Renal cortical epithelial cell (primary cell): ENCODE data around the gene CDH6. TPM values are rescaled to one million over a fixed set of nuclear protein-coding genes. Genes with fewer than 3 reads are reported as not detected.

Experiments
- DNase-seq: peaks from one replicate; pipeline ENCODE4 v3.0.0-alpha.2; 2011; ENCODE audit warnings: low read depth
- total RNA-seq: library from RNA; depleted of rRNA; stranded (reverse); fragments of >200 nt; gene quantifications from 2 replicates; pipeline ENCODE4 v1.2.3, GENCODE V29; 2014

Gene CDH6
- total RNA-seq, 1 donor from 2014 or later: 416 TPM

- DNase-seq: no peak
Observed at GRCh38 chr5:31250201-31250600, 56.7 kb downstream of the CDH6 start.

- no peak for DNase-seq
Observed at GRCh38 chr5:31251032-31251431, 57.5 kb downstream of the CDH6 start.

DNA sequence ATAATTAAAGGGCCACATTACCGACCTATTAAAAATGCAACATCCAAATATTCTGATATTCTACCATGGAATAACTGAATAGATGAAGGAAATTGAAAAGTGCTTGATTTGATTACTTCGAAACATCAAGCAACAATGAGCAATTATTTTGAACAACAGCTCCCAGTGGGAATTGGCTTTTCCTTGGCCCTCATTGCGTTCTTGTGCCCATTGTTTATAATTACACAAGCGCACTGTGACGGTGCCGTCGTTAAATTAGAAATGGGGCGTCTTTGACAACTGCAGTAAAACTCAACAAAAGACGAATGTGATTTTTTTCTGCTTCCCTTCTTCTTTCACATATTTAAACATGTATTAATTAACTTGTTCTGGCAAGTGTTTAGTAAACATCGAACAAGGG, 61.6 kb downstream of the CDH6 start:
- no peak for DNase-seq

DNA sequence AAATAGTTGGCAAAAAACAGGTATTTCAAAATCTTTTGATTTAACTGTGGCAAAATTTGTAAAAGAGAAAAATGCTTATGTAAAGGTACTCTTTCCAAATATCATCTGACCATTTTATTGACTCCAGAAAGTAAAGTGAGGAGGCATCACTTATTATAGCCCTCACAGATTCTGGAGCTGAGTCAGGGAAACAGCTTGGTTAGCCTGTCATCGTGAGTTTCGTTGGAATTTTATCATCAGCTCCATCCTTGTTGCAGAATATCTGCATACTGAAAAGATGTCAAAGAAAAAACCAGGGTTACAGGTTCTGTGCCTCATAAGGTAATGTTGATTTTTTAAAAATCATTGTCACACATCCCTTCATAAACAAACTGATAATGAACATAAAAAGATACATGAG, 74.8 kb downstream of the CDH6 start:
- DNase-seq: no peak

GRCh38 chr5:31268686-31269085, 75.2 kb downstream of the CDH6 start:
- no peak for DNase-seq

- DNase-seq: no peak
Observed at GRCh38 chr5:31269259-31269658, 75.8 kb downstream of the CDH6 start.

- DNase-seq: no peak
Observed at GRCh38 chr5:31270396-31270795, 76.9 kb downstream of the CDH6 start.

- no peak for DNase-seq
Observed at GRCh38 chr5:31271567-31271966, 78.1 kb downstream of the CDH6 start.

GRCh38 chr5:31273161-31273560, 79.7 kb downstream of the CDH6 start:
- DNase-seq: no peak

DNA sequence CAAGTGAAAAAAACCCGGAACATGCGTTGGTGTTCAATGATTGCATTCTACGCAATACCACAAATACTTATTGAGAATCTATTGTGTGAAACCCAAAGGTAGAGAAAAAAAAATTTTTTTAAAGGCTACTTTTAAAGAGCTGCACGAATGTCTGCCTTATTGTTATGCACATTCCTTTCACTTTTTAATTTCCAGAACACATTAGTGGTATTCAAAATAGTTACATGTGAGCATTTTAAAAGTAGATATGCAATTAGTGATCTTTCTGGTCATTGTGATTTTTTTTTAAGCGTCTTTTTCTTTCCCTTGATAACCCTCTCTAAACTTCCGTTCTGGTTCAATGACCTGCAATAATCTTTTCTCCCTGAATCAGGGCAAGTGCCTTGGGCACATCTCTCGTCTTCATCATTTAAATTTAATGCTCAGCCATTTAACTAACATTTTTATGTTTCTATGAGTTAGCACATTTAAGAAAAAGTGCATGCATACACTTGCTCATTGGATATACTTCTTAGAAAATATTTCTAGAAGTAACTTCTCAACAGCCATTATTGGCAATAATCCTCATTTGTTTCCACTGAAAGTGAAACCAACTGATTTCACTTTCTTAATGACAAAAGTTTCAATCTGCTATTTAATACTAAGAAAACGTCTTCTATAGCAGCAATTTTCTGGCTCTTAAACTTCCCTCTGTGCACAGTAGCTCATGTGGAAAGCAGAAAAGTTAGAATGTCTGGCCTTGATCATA, 80.3 kb downstream of the CDH6 start:
- DNase-seq: no peak

- peak; percentile 54 for DNase-seq
Observed at GRCh38 chr5:31280210-31280609, 86.7 kb downstream of the CDH6 start.

DNA sequence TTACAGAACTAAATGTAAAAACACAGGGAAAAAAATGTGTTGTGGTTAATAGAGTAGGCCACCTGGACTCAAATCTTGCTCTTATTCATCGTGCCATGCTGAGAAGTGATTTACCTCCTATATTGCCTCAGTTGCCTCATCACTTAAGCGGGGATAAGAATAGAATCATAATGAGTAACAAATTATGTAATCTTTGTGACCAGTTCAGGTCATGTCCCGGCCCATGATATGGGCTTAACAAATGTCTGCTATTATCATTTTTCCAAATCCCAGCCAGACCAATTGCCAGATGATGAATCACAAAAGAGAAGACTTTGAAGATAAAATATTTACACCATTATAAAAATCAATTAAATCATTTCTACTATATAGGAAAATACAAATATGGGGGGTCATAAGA, 89.8 kb downstream of the CDH6 start:
- DNase-seq: no peak

DNA sequence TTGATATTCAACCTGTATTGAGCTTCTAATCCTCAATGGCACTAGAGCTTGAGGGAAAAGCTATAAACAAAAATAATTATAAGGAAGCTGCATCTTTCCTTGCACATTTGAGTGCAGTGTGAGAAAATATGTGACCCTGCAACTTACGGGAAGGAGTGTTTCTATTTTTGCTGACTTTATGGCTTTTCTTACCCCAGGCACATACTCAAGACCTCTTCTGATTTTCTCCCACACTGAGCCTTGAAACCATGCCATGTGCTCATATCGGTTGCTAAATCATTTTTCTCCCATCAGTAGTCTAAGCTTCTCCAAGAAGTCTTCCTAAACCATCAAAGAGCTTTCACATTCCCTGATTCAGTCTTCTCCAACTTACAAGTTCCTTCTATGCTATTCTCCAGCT, 91.5 kb downstream of the CDH6 start:
- no peak for DNase-seq

DNA sequence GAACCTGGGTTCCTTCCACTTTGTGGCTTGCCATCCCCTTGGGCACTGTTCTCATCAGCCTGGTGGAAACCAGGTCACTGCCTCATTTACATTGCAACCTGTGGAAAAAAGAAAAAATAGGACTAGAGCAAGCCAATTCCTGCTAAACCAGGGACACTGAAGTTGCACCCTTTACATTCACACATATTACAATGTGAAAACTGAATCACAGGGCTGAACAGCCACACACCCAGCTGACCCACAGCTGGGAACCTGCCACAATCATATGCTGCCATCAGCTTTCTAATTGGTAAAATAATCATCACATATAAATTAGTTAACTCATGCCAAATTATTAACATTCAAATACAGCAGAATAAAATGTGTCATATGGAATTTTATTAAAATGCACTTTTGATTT, 94.5 kb downstream of the CDH6 start:
- DNase-seq: no peak

GRCh38 chr5:31289429-31289828, 95.9 kb downstream of the CDH6 start:
- DNase-seq: no peak

GRCh38 chr5:31291323-31291854, 97.9 kb downstream of the CDH6 start:
- DNase-seq: no peak

DNA sequence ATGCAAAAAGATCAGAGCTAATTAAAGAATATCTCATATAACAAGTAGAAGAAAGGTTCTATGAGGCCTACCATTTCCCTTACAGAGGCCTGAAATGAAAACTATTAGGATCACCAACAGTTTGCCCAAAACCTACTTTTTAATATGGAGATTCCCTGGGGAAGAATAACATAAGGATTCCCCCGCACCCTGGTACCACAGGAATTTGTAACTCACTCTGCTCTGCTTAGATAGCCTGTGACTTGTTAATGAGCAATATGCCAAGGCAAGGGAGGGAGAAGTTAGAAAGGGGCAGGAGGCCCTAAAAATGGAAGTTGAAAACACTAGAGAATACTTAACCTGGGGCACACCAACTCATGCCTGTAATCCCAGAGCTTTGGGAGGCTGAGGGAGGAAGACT, 107.0 kb downstream of the CDH6 start:
- no peak for DNase-seq

- DNase-seq: no peak
Observed at GRCh38 chr5:31301833-31302232, 108.3 kb downstream of the CDH6 start.

- no peak for DNase-seq
Observed at GRCh38 chr5:31303688-31304087, 110.2 kb downstream of the CDH6 start.

DNA sequence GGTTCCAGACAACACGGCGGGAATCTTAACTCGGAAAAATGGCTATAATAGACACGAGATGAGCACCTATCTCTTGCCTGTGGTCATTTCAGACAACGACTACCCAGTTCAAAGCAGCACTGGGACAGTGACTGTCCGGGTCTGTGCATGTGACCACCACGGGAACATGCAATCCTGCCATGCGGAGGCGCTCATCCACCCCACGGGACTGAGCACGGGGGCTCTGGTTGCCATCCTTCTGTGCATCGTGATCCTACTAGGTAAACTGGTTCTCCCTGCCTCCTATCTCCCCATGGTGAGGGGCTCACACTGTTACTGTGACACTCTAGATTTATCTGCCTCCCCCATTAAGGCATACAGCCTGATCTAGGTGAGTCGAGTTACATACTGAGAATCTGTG, 124.2 kb downstream of the CDH6 start:
- no peak for DNase-seq

GRCh38 chr5:31319335-31319734, 125.8 kb downstream of the CDH6 start:
- DNase-seq: no peak

DNA sequence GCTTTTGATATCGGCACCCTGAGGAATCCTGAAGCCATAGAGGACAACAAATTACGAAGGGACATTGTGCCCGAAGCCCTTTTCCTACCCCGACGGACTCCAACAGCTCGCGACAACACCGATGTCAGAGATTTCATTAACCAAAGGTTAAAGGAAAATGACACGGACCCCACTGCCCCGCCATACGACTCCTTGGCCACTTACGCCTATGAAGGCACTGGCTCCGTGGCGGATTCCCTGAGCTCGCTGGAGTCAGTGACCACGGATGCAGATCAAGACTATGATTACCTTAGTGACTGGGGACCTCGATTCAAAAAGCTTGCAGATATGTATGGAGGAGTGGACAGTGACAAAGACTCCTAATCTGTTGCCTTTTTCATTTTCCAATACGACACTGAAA, 129.5 kb downstream of the CDH6 start:
- DNase-seq: no peak

- DNase-seq: no peak
Observed at GRCh38 chr5:31324842-31325241, 131.4 kb downstream of the CDH6 start.
